GM12872 (cell line): Measurements from ENCODE around the gene PAGE3.

Experiments used
- CTCF ChIP-seq: IDR thresholded peaks from 3 replicates; pipeline ENCODE4 v1.5.1; 2011; ENCODE audit warnings: low read depth, mild to moderate bottlenecking, low read length, moderate library complexity; ENCODE audit not compliant: insufficient read depth

PAGE3 gene

GRCh38 chrX:55220119-55220794 is 44.5 kb downstream of the PAGE3 start, which contains the start of gene PAGE5:
PAGE5 (plus strand) TSS chrX:55220346; CDS start chrX:55221383, 1,037 bp downstream.
- TF ChIP-seq CTCF = no peak

GRCh38 chrX:55213381-55213780 is 51.3 kb downstream of the PAGE3 start:
- no peak for TF ChIP-seq CTCF

GRCh38 chrX:55210931-55211677 is 53.6 kb downstream of the PAGE3 start:
- no peak for TF ChIP-seq CTCF
